Loucy (cell line): ENCODE data around the gene TTC23.

Experiments
- H2AFZ ChIP-seq: fragments of 200-600 bp; sonication (generic); 2 replicates; pipeline ENCODE4 v1.6.0; 2016; ENCODE audit warnings: antibody characterized with exemption, mild to moderate bottlenecking, low read length, moderate library complexity
- H3F3A ChIP-seq: fragments of 200-600 bp; 2 replicates; pipeline ENCODE4 v1.6.0; 2016; ENCODE audit warnings: antibody characterized with exemption, low read depth, mild to moderate bottlenecking
- H3K27me3 ChIP-seq: fragments of 200-600 bp; sonication (generic); 2 replicates; pipeline ENCODE4 v1.6.1; 2014; ENCODE audit warnings: low read length, mild to moderate bottlenecking; ENCODE audit not compliant: insufficient read depth, poor library complexity, severe bottlenecking
- H3K36me3 ChIP-seq: fragments of 200-600 bp; sonication (generic); 2 replicates; pipeline ENCODE4 v1.6.1; 2016; ENCODE audit warnings: low read length; ENCODE audit not compliant: insufficient read depth
- H3K4me1 ChIP-seq: fragments of 200-600 bp; sonication (generic); 2 replicates; pipeline ENCODE4 v1.5.1; 2014; ENCODE audit warnings: low read length, mild to moderate bottlenecking; ENCODE audit not compliant: insufficient read depth, poor library complexity, severe bottlenecking
- H3K4me2 ChIP-seq: fragments of 200-600 bp; sonication (generic); 2 replicates; pipeline ENCODE4 v1.6.0; 2014; ENCODE audit warnings: antibody characterized with exemption, low read length, low read depth, mild to moderate bottlenecking; ENCODE audit not compliant: poor library complexity, severe bottlenecking
- H3K4me3 ChIP-seq: fragments of 200-600 bp; sonication (generic); 2 replicates; pipeline ENCODE4 v1.5.1; 2014; ENCODE audit warnings: low read length, mild to moderate bottlenecking, mixed read lengths; ENCODE audit not compliant: poor library complexity, severe bottlenecking
- H3K79me2 ChIP-seq: fragments of 200-600 bp; sonication (generic); 2 replicates; pipeline ENCODE4 v1.6.1; 2014; ENCODE audit warnings: low read length; ENCODE audit not compliant: insufficient read depth
- H3K9ac ChIP-seq: fragments of 200-600 bp; sonication (generic); 2 replicates; pipeline ENCODE4 v1.6.0; 2014; ENCODE audit warnings: mild to moderate bottlenecking, low read depth, low read length, moderate library complexity; ENCODE audit not compliant: poor library complexity, severe bottlenecking
- H3K9me2 ChIP-seq: fragments of 200-600 bp; sonication (generic); replicated peaks from 2 replicates; pipeline ENCODE4 v1.6.1; 2016; ENCODE audit warnings: low read depth, low read length, mixed read lengths
- H3K9me3 ChIP-seq: fragments of 200-600 bp; sonication (generic); 2 replicates; pipeline ENCODE4 v1.6.1; 2014; ENCODE audit warnings: mild to moderate bottlenecking, antibody characterized with exemption, low read length, low read depth; ENCODE audit not compliant: insufficient read depth
- H4K20me1 ChIP-seq: fragments of 200-600 bp; sonication (generic); 2 replicates; pipeline ENCODE4 v1.6.0; 2014; ENCODE audit warnings: antibody characterized with exemption, low read length, mild to moderate bottlenecking; ENCODE audit not compliant: insufficient read depth, poor library complexity, severe bottlenecking
- CTCF ChIP-seq: fragments of 200-600 bp; sonication (generic); conservative IDR thresholded peaks from 2 replicates; pipeline ENCODE4 v1.5.1; 2014; ENCODE audit warnings: mild to moderate bottlenecking, antibody characterized with exemption, low read length
- EZH2phosphoT487 ChIP-seq: fragments of 200-600 bp; IDR thresholded peaks from 2 replicates; pipeline ENCODE4 v1.6.1; 2018; ENCODE audit warnings: antibody characterized with exemption, mild to moderate bottlenecking, moderate library complexity, borderline replicate concordance

The TTC23 gene

GRCh38 chr15:99139276-99139675 is 110.1 kb downstream of the TTC23 start:
- Histone ChIP-seq H3K27me3 (no peaks in the 10 kb centered on the region), H4K20me1 (no peaks in the 10 kb centered on the region)

GRCh38 chr15:99138491-99138982 is 110.8 kb downstream of the TTC23 start:
- H3K4me2 ChIP-seq: no peak overlapping the region
- H3K9me2 ChIP-seq: no peaks in the 10 kb centered on the region
- H2AFZ ChIP-seq: no peak overlapping the region
- H3K4me3 ChIP-seq: no peak overlapping the region
- no peaks in the 10 kb centered on the region for H4K20me1 ChIP-seq
- TF ChIP-seq EZH2phosphoT487 (no peak), CTCF (no peak)
- no peaks in the 10 kb centered on the region for H3K9me3 ChIP-seq
- H3K9ac ChIP-seq: no peak overlapping the region
- H3F3A ChIP-seq: no peaks in the 10 kb centered on the region
- H3K36me3 ChIP-seq: no peaks in the 10 kb centered on the region
- no peaks in the 10 kb centered on the region for H3K79me2 ChIP-seq
- H3K27me3 ChIP-seq: no peaks in the 10 kb centered on the region
- no peaks in the 10 kb centered on the region for H3K4me1 ChIP-seq

More at GRCh38 chr15:99139276-99139675, 110.1 kb downstream of the TTC23 start:
- no peak overlapping the region for H3K4me3 ChIP-seq
- no peaks in the 10 kb centered on the region for H3K9me3 ChIP-seq
- no peaks in the 10 kb centered on the region for H3K4me1 ChIP-seq
- H2AFZ ChIP-seq: no peak overlapping the region
- H3K9me2 ChIP-seq: no peaks in the 10 kb centered on the region
- no peak overlapping the region for H3K9ac ChIP-seq
- TF ChIP-seq EZH2phosphoT487 (no peak), CTCF (no peak)
- no peaks in the 10 kb centered on the region for H3F3A ChIP-seq
- H3K4me2 ChIP-seq: no peak overlapping the region
- H3K36me3 ChIP-seq: no peaks in the 10 kb centered on the region
- no peaks in the 10 kb centered on the region for H3K79me2 ChIP-seq

DNA sequence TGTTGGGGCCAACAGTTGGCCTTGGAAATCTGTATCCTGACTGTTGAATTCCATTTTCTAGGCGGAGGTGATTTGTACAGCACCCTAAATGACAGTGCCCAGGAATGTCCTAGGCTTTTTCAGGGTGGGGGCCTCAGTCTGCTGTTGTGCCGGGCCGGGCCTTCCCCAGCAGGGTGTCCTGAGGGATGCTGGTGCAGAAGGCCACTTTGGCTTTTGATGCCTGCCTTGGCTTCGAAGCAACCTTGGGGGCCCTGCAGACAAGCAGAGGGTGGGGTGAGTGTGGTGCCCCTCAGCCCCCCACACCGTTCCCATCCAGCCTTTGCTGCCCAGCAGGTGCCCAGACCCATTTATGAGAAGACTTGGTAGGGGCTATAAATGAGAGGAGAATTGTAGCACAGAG is 111.5 kb downstream of the TTC23 start:
- Histone ChIP-seq H3F3A (no peaks in the 10 kb centered on the region), H3K9ac (no peak overlapping the region), H3K9me3 (no peaks in the 10 kb centered on the region), H3K79me2 (no peaks in the 10 kb centered on the region), H3K9me2 (no peaks in the 10 kb centered on the region), H3K4me3 (no peak overlapping the region), H4K20me1 (no peaks in the 10 kb centered on the region), H3K4me2 (no peak overlapping the region), H3K4me1 (no peaks in the 10 kb centered on the region), H2AFZ (no peak overlapping the region), H3K36me3 (no peaks in the 10 kb centered on the region), H3K27me3 (no peaks in the 10 kb centered on the region)
- no peak for TF ChIP-seq EZH2phosphoT487

DNA sequence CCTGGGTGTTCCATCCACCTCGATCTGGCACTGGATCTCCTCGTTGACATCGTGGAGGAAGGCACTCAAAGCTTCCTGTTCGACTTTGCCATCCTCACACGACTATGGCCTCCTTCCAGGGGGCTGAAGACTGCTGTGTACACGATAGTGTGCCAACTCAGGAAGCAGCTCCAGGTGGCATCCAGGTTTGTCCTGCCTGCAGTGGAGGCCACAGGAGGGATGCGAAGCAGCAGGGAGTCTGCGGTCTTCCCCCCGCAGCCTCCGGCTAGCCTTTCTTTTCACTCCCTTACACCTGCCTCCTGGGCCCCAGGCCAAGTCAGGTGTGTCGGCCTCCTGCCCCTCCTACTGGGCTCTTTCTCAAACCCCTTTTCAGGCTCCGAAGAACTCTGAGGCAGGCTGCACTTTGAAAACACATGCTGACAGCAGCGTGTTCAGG is 112.3 kb downstream of the TTC23 start:
- H3K9me2 ChIP-seq: no peaks in the 10 kb centered on the region
- H3K27me3 ChIP-seq: no peaks in the 10 kb centered on the region
- H3K4me2 ChIP-seq: no peak overlapping the region
- no peaks in the 10 kb centered on the region for H3K4me1 ChIP-seq
- H4K20me1 ChIP-seq: no peaks in the 10 kb centered on the region
- H3K36me3 ChIP-seq: no peaks in the 10 kb centered on the region
- H3K4me3 ChIP-seq: no peak overlapping the region
- H3K9ac ChIP-seq: no peak overlapping the region
- TF ChIP-seq CTCF (no peak), EZH2phosphoT487 (no peak)
- H3K79me2 ChIP-seq: no peaks in the 10 kb centered on the region
- no peak overlapping the region for H2AFZ ChIP-seq
- no peaks in the 10 kb centered on the region for H3F3A ChIP-seq
- H3K9me3 ChIP-seq: no peaks in the 10 kb centered on the region
